Measurements from ENCODE around the gene MROH9. TPM values are rescaled to one million over a fixed set of nuclear protein-coding genes. Genes with fewer than 3 reads are reported as not detected.

The MROH9 gene
- total RNA-seq, 3 donors from 2014 or later (not counting 1 experiment from before 2014, with no cell fraction given), result not detected

DNA sequence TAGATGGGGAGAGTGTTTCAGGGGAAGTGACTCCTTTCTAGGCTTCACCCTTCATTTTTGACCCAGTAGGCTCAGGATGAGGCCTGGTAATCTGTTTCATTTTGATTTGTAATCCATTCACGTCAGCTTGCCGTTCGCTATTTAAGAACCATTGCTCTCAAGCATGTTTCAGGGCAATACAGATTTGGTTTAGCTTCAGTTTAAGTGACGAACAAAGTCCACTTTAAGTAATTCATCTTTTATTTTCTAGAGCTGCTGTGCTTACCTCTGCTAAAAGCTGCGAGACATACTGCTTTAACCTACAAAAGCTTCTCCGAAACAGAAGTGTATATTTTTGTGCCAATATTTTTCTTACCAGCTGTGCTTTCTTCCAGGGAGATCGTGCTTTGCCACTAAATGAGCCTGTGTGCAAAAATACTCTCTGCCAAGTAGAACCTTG is 146.4 kb downstream of the MROH9 start:
- H3K9me3 Mint-ChIP-seq, result no peaks in the 10 kb centered on the region
- ATAC-seq, result no peak
- 92% methylated on average over 7 of the region's 7 CpGs for WGBS (ENCODE audit: insufficient coverage)

DNA sequence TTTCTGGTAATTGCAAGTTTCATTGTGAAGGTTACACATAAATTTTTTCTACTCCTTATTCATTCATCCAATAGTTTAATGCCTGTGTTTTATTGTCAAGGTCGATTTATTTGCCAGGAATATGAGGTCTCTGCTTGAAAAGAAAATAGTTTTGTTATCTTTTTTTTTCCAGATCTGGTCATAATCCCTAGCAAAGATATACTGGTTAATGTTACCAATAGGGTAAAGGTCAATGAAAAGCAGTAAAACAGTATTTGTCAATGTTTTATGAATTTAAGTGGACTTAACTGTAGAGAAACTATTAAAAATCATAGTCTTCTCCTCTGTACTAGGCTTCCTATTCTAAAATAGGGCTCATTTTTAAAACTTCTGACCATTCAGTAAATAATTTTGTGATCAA is 147.3 kb downstream of the MROH9 start:
- DNase-seq (no peak), ATAC-seq (no peak)
- H3K9me3 Mint-ChIP-seq, result no peaks in the 10 kb centered on the region
- H3K36me3 Mint-ChIP-seq, result no peaks in the 10 kb centered on the region
- no peaks in the 10 kb centered on the region for H3K36me3 ChIP-seq (ENCODE audit: control insufficient read depth, insufficient read depth, low read length)
- intact Hi-C loops (cut with micrococcal nuclease), result no loop called here
- no peak overlapping the region for H3K4me3 ChIP-seq (ENCODE audit: low read length)
- no peaks in the 10 kb centered on the region for H3K9me3 ChIP-seq (ENCODE audit: control insufficient read depth, insufficient read depth, low read length)
- no CpG with 5 or more reads among the region's 1 CpG for WGBS (ENCODE audit: insufficient coverage)
- no peak overlapping the region for H3K27ac ChIP-seq (ENCODE audit: low read length)
- TF ChIP-seq, protein P1, sequence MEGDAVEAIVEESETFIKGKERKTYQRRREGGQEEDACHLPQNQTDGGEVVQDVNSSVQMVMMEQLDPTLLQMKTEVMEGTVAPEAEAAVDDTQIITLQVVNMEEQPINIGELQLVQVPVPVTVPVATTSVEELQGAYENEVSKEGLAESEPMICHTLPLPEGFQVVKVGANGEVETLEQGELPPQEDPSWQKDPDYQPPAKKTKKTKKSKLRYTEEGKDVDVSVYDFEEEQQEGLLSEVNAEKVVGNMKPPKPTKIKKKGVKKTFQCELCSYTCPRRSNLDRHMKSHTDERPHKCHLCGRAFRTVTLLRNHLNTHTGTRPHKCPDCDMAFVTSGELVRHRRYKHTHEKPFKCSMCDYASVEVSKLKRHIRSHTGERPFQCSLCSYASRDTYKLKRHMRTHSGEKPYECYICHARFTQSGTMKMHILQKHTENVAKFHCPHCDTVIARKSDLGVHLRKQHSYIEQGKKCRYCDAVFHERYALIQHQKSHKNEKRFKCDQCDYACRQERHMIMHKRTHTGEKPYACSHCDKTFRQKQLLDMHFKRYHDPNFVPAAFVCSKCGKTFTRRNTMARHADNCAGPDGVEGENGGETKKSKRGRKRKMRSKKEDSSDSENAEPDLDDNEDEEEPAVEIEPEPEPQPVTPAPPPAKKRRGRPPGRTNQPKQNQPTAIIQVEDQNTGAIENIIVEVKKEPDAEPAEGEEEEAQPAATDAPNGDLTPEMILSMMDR (IDR thresholded peaks at IDR 0.05), result no peak
- H3K27me3 Mint-ChIP-seq (ENCODE audit: low read depth in 2 of 2), result no peaks in the 10 kb centered on the region
- no peak overlapping the region for H3K4me3 Mint-ChIP-seq
- H3K27ac Mint-ChIP-seq, result no peak overlapping the region
- H3K4me1 Mint-ChIP-seq, result no peaks in the 10 kb centered on the region
- H3K4me1 ChIP-seq (ENCODE audit: control insufficient read depth, insufficient read depth, low read length), result no peaks in the 10 kb centered on the region
- H3K27me3 ChIP-seq (ENCODE audit: control insufficient read depth, insufficient read depth, low read length), result peaks cover 2% of the 10 kb centered on the region

More for the DNA sequence above, 146.4 kb downstream of the MROH9 start:
- H3K27ac ChIP-seq (ENCODE audit: low read length), result no peak overlapping the region
- intact Hi-C loops (cut with micrococcal nuclease), result no loop called here
- no peak overlapping the region for H3K4me3 Mint-ChIP-seq
- H3K9me3 ChIP-seq (ENCODE audit: control insufficient read depth, insufficient read depth, low read length), result no peaks in the 10 kb centered on the region
- TF ChIP-seq, protein P1 (IDR thresholded peaks at IDR 0.05), result no peak
- no peaks in the 10 kb centered on the region for H3K27me3 Mint-ChIP-seq (ENCODE audit: low read depth in 2 of 2)
- H3K4me3 ChIP-seq (ENCODE audit: low read length), result no peak overlapping the region
- no peaks in the 10 kb centered on the region for H3K36me3 ChIP-seq (ENCODE audit: control insufficient read depth, insufficient read depth, low read length)
- no peaks in the 10 kb centered on the region for H3K4me1 ChIP-seq (ENCODE audit: control insufficient read depth, insufficient read depth, low read length)
- no peak overlapping the region for H3K27ac Mint-ChIP-seq
- no peak for DNase-seq
- H3K27me3 ChIP-seq (ENCODE audit: control insufficient read depth, insufficient read depth, low read length), result peaks cover 2% of the 10 kb centered on the region
- no peaks in the 10 kb centered on the region for H3K4me1 Mint-ChIP-seq
- no peaks in the 10 kb centered on the region for H3K36me3 Mint-ChIP-seq

DNA sequence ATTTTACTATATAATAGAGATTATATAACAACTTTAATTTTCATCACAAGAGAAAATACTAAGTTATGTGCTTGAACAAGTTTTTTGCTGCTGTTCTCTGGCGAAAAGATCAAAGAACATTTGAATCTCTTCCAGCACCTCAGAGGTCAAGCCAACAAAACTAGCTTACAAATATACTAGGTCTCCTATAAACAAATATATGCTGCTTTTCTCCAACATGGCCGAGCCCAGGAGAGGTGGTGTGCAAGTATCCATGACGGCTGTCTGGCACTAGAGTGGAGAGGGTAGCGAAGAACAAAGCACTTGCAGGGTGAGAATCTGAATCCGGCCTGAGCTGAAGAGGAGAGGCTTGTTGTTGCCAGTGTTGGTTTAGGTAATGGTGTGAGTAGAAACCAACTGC is 147.9 kb downstream of the MROH9 start:
- H3K4me3 Mint-ChIP-seq, result no peak overlapping the region
- no peaks in the 10 kb centered on the region for H3K4me1 ChIP-seq (ENCODE audit: control insufficient read depth, insufficient read depth, low read length)
- intact Hi-C loops (cut with micrococcal nuclease), result no loop called here

DNA sequence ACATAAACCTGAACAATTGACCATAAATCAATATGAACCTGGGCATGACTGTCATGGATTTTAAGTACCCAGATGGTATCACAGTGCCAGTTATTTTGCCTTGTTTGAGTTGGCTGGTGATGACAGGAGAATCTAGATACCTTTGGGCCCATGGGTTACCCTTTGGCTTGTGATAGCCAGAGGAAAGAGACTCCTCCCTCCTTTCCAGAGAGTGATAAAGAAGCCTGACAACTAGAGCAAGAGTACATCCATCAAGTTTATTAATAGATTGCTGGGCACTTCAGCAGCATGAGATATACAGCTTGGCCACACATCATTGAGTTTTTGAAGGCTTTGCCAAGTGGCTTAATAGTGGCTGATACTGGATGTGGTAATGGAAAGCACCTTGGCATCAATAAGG is 148.8 kb downstream of the MROH9 start:
- no peak overlapping the region for H3K4me3 ChIP-seq (ENCODE audit: low read length)
- no peak overlapping the region for H3K27ac Mint-ChIP-seq
- DNase-seq, result no peak
- no peaks in the 10 kb centered on the region for H3K4me1 ChIP-seq (ENCODE audit: control insufficient read depth, insufficient read depth, low read length)
- intact Hi-C loops (cut with micrococcal nuclease), result no loop called here
- H3K27me3 Mint-ChIP-seq (ENCODE audit: low read depth in 2 of 2), result no peaks in the 10 kb centered on the region
- TF ChIP-seq, protein P1 (IDR thresholded peaks at IDR 0.05), result no peak
- H3K36me3 ChIP-seq (ENCODE audit: control insufficient read depth, insufficient read depth, low read length), result no peaks in the 10 kb centered on the region
- H3K27ac ChIP-seq (ENCODE audit: low read length), result no peak overlapping the region
- H3K36me3 Mint-ChIP-seq, result no peaks in the 10 kb centered on the region
- no peaks in the 10 kb centered on the region for H3K4me1 Mint-ChIP-seq
- H3K4me3 Mint-ChIP-seq, result no peak overlapping the region
- no peaks in the 10 kb centered on the region for H3K9me3 ChIP-seq (ENCODE audit: control insufficient read depth, insufficient read depth, low read length)
- H3K9me3 Mint-ChIP-seq, result no peaks in the 10 kb centered on the region
- no peak for ATAC-seq
- peaks cover 2% of the 10 kb centered on the region for H3K27me3 ChIP-seq (ENCODE audit: control insufficient read depth, insufficient read depth, low read length)

More for the DNA sequence above, 147.9 kb downstream of the MROH9 start:
- DNase-seq, result no peak
- Mint-ChIP-seq H3K36me3 (no peaks in the 10 kb centered on the region), H3K27me3 (ENCODE audit: low read depth in 2 of 2) (no peaks in the 10 kb centered on the region), H3K4me1 (no peaks in the 10 kb centered on the region), H3K27ac (no peak overlapping the region), H3K9me3 (no peaks in the 10 kb centered on the region)
- Histone ChIP-seq H3K27me3 (ENCODE audit: control insufficient read depth, insufficient read depth, low read length) (peaks cover 2% of the 10 kb centered on the region), H3K9me3 (ENCODE audit: control insufficient read depth, insufficient read depth, low read length) (no peaks in the 10 kb centered on the region), H3K27ac (ENCODE audit: low read length) (no peak overlapping the region), H3K4me3 (ENCODE audit: low read length) (no peak overlapping the region), H3K36me3 (ENCODE audit: control insufficient read depth, insufficient read depth, low read length) (no peaks in the 10 kb centered on the region)
- no peak for ATAC-seq
- 95% methylated on average over 5 of the region's 5 CpGs for WGBS (ENCODE audit: insufficient coverage)
- TF ChIP-seq, protein P1 (IDR thresholded peaks at IDR 0.05), result no peak

All from natural killer cell (primary cell).